Gastrocnemius medialis (tissue), 4 donors: ENCODE results near the gene AMZ1.

Experiments used
- CTCF ChIP-seq, 5 experiments: fragments of 450-650 bp in 3 of 5; fragments of 200-600 bp in 2 of 5; sonication (generic) in 2 of 5; IDR thresholded peaks in 4 of 5; conservative IDR thresholded peaks in 1 of 5; 1 replicate in 4 of 5; 2 replicates in 1 of 5; pipeline ENCODE4 v1.5.1; 2016 to 2019; ENCODE audit warnings: antibody characterized with exemption in 5 of 5, mild to moderate bottlenecking in 3 of 5, moderate library complexity in 3 of 5
- POLR2A ChIP-seq, 2 donors: fragments of 450-650 bp; IDR thresholded peaks; one replicate each; pipeline ENCODE4 v1.6.1; 2017; ENCODE audit warnings: antibody characterized with exemption in 2 of 2, mild to moderate bottlenecking in 2 of 2, moderate library complexity in 2 of 2

GRCh38 chr7:2689951-2690705 lies 2.1 kb downstream of the AMZ1 start:
- no peak for TF ChIP-seq CTCF (IDR thresholded peaks at IDR 0.05 in 4 of 5, conservative IDR thresholded peaks at IDR 0.05 in 1 of 5)
- no peak for TF ChIP-seq POLR2A (IDR thresholded peaks at IDR 0.05)
